Activated T-helper 2 cell treated with anti-CD3 and anti-CD28 coated beads, Interferon-gamma antibody, Interleukin-2, Interleukin-4, amounts not matched to agents 10 μg/mL and 5 μg/mL and 100 μg/mL, durations not matched to agents 14 hours and 24 hours and 36 hours (primary cell): ENCODE results near the gene NUF2. TPM values are rescaled to one million over a fixed set of nuclear protein-coding genes. Genes with fewer than 3 reads are reported as not detected.

ENCODE experiments used
- DNase-seq: peaks from one replicate; pipeline ENCODE4 v3.0.0; 2021; ENCODE audit warnings: low spot score
- H3K27ac Mint-ChIP-seq: one replicate; pipeline ENCODE4 v1.8.0; 2021; ENCODE audit warnings: mixed read lengths
- H3K27me3 Mint-ChIP-seq: one replicate; pipeline ENCODE4 v1.8.0; 2021; ENCODE audit warnings: low read depth, mixed read lengths
- H3K36me3 Mint-ChIP-seq: one replicate; pipeline ENCODE4 v1.8.0; 2021; ENCODE audit warnings: low read depth, mixed read lengths
- H3K4me1 Mint-ChIP-seq: one replicate; pipeline ENCODE4 v1.8.0; 2021; ENCODE audit warnings: low read depth, mixed read lengths
- H3K4me3 Mint-ChIP-seq: one replicate; pipeline ENCODE4 v1.8.0; 2021; ENCODE audit warnings: low read depth, mild to moderate bottlenecking, moderate library complexity, mixed read lengths
- H3K9me3 Mint-ChIP-seq: one replicate; pipeline ENCODE4 v1.8.0; 2021; ENCODE audit warnings: mixed read lengths
- intact Hi-C: fragments of 100-400 bp; cut with micrococcal nuclease; formaldehyde crosslinking; loops from one replicate; pipeline ENCODE4 v1.15.1; 2023
- total RNA-seq: library from RNA; stranded (reverse); gene quantifications from 2 replicates; pipeline ENCODE4 v1.2.3, GENCODE V29; 2022

The NUF2 gene
- total RNA-seq, 1 donor from 2014 or later: 45.5 TPM

- no peaks in the 10 kb centered on the region for H3K9me3 Mint-ChIP-seq
- intact Hi-C loops: no loop called here
- H3K27me3 Mint-ChIP-seq: peaks cover 5% of the 10 kb centered on the region
- no peak overlapping the region for H3K4me3 Mint-ChIP-seq
- no peaks in the 10 kb centered on the region for H3K4me1 Mint-ChIP-seq
- H3K36me3 Mint-ChIP-seq: no peaks in the 10 kb centered on the region
- no peak for DNase-seq
- no peak overlapping the region for H3K27ac Mint-ChIP-seq
These were observed 67.2 kb downstream of the NUF2 start for GRCh38 chr1:163388970-163389369.

GRCh38 chr1:163395790-163396189 is 74.0 kb downstream of the NUF2 start:
- Mint-ChIP-seq H3K27ac (no peak overlapping the region), H3K4me3 (no peak overlapping the region), H3K27me3 (no peaks in the 10 kb centered on the region), H3K9me3 (no peaks in the 10 kb centered on the region), H3K4me1 (no peaks in the 10 kb centered on the region), H3K36me3 (no peaks in the 10 kb centered on the region)
- no peak for DNase-seq
- intact Hi-C loops: no loop called here

GRCh38 chr1:163397451-163398200 is 75.9 kb downstream of the NUF2 start:
- no peaks in the 10 kb centered on the region for H3K4me1 Mint-ChIP-seq
- no peaks in the 10 kb centered on the region for H3K36me3 Mint-ChIP-seq
- intact Hi-C loops: no loop called here
- no peak overlapping the region for H3K4me3 Mint-ChIP-seq
- no peaks in the 10 kb centered on the region for H3K9me3 Mint-ChIP-seq
- H3K27ac Mint-ChIP-seq: no peak overlapping the region
- DNase-seq: no peak
- H3K27me3 Mint-ChIP-seq: no peaks in the 10 kb centered on the region

DNA sequence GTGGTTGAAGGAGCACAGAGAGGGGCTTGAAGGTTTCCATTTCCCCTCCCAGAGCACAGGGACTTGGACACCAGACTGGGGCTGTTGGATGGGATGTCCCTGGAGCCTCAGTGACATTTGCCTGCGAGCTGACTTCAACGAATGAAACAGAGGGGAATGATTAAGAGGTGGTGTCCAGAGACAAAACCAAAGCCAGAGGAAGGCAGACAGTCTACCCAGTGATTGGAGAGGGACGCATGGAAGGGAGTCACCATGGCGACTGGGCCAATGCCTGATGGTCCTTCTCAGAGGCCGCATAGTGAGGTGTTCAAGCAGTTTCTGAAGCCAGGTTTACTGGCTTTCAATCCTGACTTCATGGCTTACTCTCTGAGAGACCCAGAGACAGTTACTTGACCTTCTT is 77.2 kb downstream of the NUF2 start:
- intact Hi-C loops: no loop called here
- no peaks in the 10 kb centered on the region for H3K4me1 Mint-ChIP-seq
- no peak for DNase-seq
- no peaks in the 10 kb centered on the region for H3K9me3 Mint-ChIP-seq
- no peaks in the 10 kb centered on the region for H3K27me3 Mint-ChIP-seq
- no peak overlapping the region for H3K4me3 Mint-ChIP-seq
- H3K27ac Mint-ChIP-seq: no peak overlapping the region
- H3K36me3 Mint-ChIP-seq: no peaks in the 10 kb centered on the region

DNA sequence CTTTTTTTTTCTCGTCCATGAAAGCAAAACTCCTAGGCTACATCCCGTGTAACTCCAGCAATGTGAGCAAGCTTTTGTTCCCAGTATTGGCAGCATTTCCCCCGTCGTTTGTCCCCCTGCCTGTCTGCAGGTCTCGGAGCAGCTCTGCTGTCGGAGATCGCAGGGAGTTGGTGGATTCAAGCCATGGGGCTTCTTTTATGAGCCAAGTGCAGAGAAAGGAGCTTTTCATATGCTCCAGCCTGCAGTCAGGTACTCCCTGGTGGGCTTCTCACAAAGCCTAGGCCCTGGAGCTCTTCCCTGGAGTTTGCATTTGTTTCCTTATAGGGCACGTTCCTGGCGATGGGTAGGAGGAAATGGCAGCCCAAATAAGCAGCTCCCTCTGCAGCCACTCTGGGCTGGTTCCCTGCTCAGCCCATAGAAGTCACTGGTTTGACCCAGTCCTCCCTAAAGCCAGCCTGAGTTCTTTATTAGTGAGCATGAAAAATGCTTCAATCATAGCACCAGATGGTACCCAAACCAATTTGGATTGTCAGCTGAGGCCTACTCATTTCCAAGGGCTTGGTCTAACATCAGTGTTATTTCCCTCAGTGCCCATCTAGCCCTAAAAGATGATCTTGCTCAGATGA is 78.3 kb downstream of the NUF2 start:
- no peak for DNase-seq
- H3K4me3 Mint-ChIP-seq: no peak overlapping the region
- intact Hi-C loops: no loop called here
- H3K4me1 Mint-ChIP-seq: no peaks in the 10 kb centered on the region
- H3K27ac Mint-ChIP-seq: no peak overlapping the region
- H3K27me3 Mint-ChIP-seq: no peaks in the 10 kb centered on the region
- no peaks in the 10 kb centered on the region for H3K36me3 Mint-ChIP-seq
- no peaks in the 10 kb centered on the region for H3K9me3 Mint-ChIP-seq

- intact Hi-C loops: no loop called here
- no peaks in the 10 kb centered on the region for H3K4me1 Mint-ChIP-seq
- H3K27me3 Mint-ChIP-seq: no peaks in the 10 kb centered on the region
- H3K36me3 Mint-ChIP-seq: no peaks in the 10 kb centered on the region
- H3K27ac Mint-ChIP-seq: no peak overlapping the region
- no peaks in the 10 kb centered on the region for H3K9me3 Mint-ChIP-seq
- DNase-seq: no peak
- H3K4me3 Mint-ChIP-seq: no peak overlapping the region
These were observed 79.5 kb downstream of the NUF2 start for GRCh38 chr1:163401211-163401610.

Other genes starting within 250 kb of the NUF2 start
- 2.3 and 2.8 TPM in 2 replicates for gene RGS5, start 119.0 kb upstream of the NUF2 start, total RNA-seq